Mesendoderm (in vitro differentiated cells): ENCODE results near the gene PTPRU.
"Not testable (repeated sequence)": the region's sequence is repeated elsewhere in the genome, so short reads cannot be mapped to it uniquely, and the experiment has no call there.

Experiments used
- DNase-seq: peaks from one replicate; pipeline ENCODE4 v3.0.0; 2013
- H2AK5ac ChIP-seq: 2 replicates; pipeline ENCODE4 v1.6.1; 2013; ENCODE audit warnings: low read length, inconsistent platforms
- H2BK120ac ChIP-seq: 2 replicates; pipeline ENCODE4 v1.6.1; 2013; ENCODE audit warnings: low read depth, mild to moderate bottlenecking, low read length, moderate library complexity, mixed read lengths
- H2BK15ac ChIP-seq: replicated peaks from 2 replicates; pipeline ENCODE4 v1.6.1; 2013; ENCODE audit warnings: low read depth, mild to moderate bottlenecking, moderate library complexity
- H2BK5ac ChIP-seq: 2 replicates; pipeline ENCODE4 v1.6.1; 2013; ENCODE audit warnings: low read length, inconsistent platforms
- H3K18ac ChIP-seq: 2 replicates; pipeline ENCODE4 v1.6.1; 2013; ENCODE audit warnings: mild to moderate bottlenecking, low read length, mixed read lengths
- H3K23ac ChIP-seq: one replicate; pipeline ENCODE4 v1.6.1; 2013; ENCODE audit warnings: low read length
- H3K27ac ChIP-seq: 2 replicates; pipeline ENCODE4 v1.5.1; 2013; ENCODE audit warnings: low read depth, mild to moderate bottlenecking, inconsistent platforms, low read length, moderate library complexity
- H3K27me3 ChIP-seq: 2 replicates; pipeline ENCODE4 v1.6.1; 2013; ENCODE audit warnings: low read length, control low read depth, mild to moderate bottlenecking, inconsistent platforms; ENCODE audit not compliant: insufficient read depth, poor library complexity
- H3K36me3 ChIP-seq: 2 replicates; pipeline ENCODE4 v1.6.1; 2013; ENCODE audit warnings: low read length, inconsistent platforms; ENCODE audit not compliant: control insufficient read depth, insufficient read depth
- H3K4ac ChIP-seq: one replicate; pipeline ENCODE4 v1.6.1; 2013; ENCODE audit warnings: low read depth, mild to moderate bottlenecking, low read length, moderate library complexity
- H3K4me1 ChIP-seq: 2 replicates; pipeline ENCODE4 v1.6.1; 2013; ENCODE audit warnings: low read depth, low read length, inconsistent platforms; ENCODE audit not compliant: control insufficient read depth
- H3K4me2 ChIP-seq: 2 replicates; pipeline ENCODE4 v1.6.1; 2013; ENCODE audit warnings: low read length
- H3K4me3 ChIP-seq: 2 replicates; pipeline ENCODE4 v1.5.1; 2013; ENCODE audit warnings: mild to moderate bottlenecking, low read length
- H3K56ac ChIP-seq: one replicate; pipeline ENCODE4 v1.6.1; 2013; ENCODE audit warnings: low read length
- H3K79me1 ChIP-seq: 2 replicates; pipeline ENCODE4 v1.6.1; 2013; ENCODE audit warnings: low read length, inconsistent platforms
- H3K79me2 ChIP-seq: 2 replicates; pipeline ENCODE4 v1.6.1; 2013; ENCODE audit warnings: mild to moderate bottlenecking, low read length; ENCODE audit not compliant: control insufficient read depth, insufficient read depth
- H3K9ac ChIP-seq: 2 replicates; pipeline ENCODE4 v1.6.1; 2013; ENCODE audit warnings: low read length, inconsistent platforms
- H4K5ac ChIP-seq: one replicate; pipeline ENCODE4 v1.6.1; 2013; ENCODE audit warnings: low read length
- H4K8ac ChIP-seq: one replicate; pipeline ENCODE4 v1.6.1; 2013; ENCODE audit warnings: low read depth, mild to moderate bottlenecking, control low read depth, low read length, moderate library complexity
- WGBS: extraction: QIAGEN DNeasy Blood & Tissue Kit; methylation state at CpG from one replicate; pipeline ENCODE4 v1.1.7; 2013; ENCODE audit warnings: low lambda C conversion rate, missing lambda C conversion rate; ENCODE audit not compliant: insufficient coverage; ENCODE audit errors: extremely low coverage; 5-methylcytosine and 5-hydroxymethylcytosine counted together

The PTPRU gene

GRCh38 chr1:29230553-29231378 is 5.6 kb upstream of the PTPRU start, which contains the start of gene MECR:
MECR (minus strand) TSS chr1:29230934; CDS start chr1:29230906, 28 bp downstream.
- Histone ChIP-seq H2AK5ac (no peak within 1 kb of the TSS), H3K36me3 (no peaks in the 10 kb centered on the region), H3K4ac (peak within 1 kb of the TSS; percentile 70), H4K8ac (peak within 1 kb of the TSS; percentile 69), H3K4me3 (peak within 1 kb of the TSS; percentile 96), H3K4me2 (peak within 1 kb of the TSS; percentile 94), H3K56ac (peak within 1 kb of the TSS; percentile 93), H3K9ac (peak within 1 kb of the TSS; percentile 86), H3K27me3 (no peaks in the 10 kb centered on the region), H3K23ac (no peak within 1 kb of the TSS), H2BK5ac (no peak within 1 kb of the TSS), H3K79me1 (peaks cover 5% of the 10 kb centered on the region), H3K27ac (no peak within 1 kb of the TSS), H2BK120ac (no peak within 1 kb of the TSS), H3K18ac (no peak within 1 kb of the TSS), H3K4me1 (no peaks in the 10 kb centered on the region), H2BK15ac (no peak within 1 kb of the TSS), H3K79me2 (peaks cover 3% of the 10 kb centered on the region), H4K5ac (peak within 1 kb of the TSS; percentile 3)
- DNase-seq = peak; percentile 96
- WGBS = no CpG with 5 or more reads among the region's 52 CpGs

GRCh38 chr1:29232387-29232786 is 3.9 kb upstream of the PTPRU start:
- Histone ChIP-seq H3K4me3 (no peak overlapping the region), H3K4me1 (no peaks in the 10 kb centered on the region), H3K56ac (no peak overlapping the region), H3K36me3 (no peaks in the 10 kb centered on the region), H2BK15ac (no peak overlapping the region), H3K23ac (no peak overlapping the region), H2BK120ac (no peak overlapping the region), H3K4ac (no peak overlapping the region), H3K18ac (no peak overlapping the region), H3K79me1 (peaks cover 12% of the 10 kb centered on the region), H4K8ac (no peak overlapping the region), H3K9ac (no peak overlapping the region), H2BK5ac (no peak overlapping the region), H4K5ac (no peak overlapping the region), H3K4me2 (no peak overlapping the region), H2AK5ac (no peak overlapping the region), H3K27me3 (no peaks in the 10 kb centered on the region), H3K79me2 (peaks cover 10% of the 10 kb centered on the region), H3K27ac (no peak overlapping the region)
- WGBS = no CpG with 5 or more reads among the region's 3 CpGs
- no peak for DNase-seq

- H3K27ac ChIP-seq = no peak overlapping the region
- H3K4me3 ChIP-seq = no peak overlapping the region
- no peak overlapping the region for H3K4ac ChIP-seq
- H4K8ac ChIP-seq = no peak overlapping the region
- H3K23ac ChIP-seq = no peak overlapping the region
- H2AK5ac ChIP-seq = no peak overlapping the region
- DNase-seq = no peak
- H3K79me2 ChIP-seq = peaks cover 12% of the 10 kb centered on the region
- H4K5ac ChIP-seq = no peak overlapping the region
- no peak overlapping the region for H2BK120ac ChIP-seq
- peaks cover under 1% of the 10 kb centered on the region for H3K4me1 ChIP-seq
- no peaks in the 10 kb centered on the region for H3K27me3 ChIP-seq
- WGBS = no CpG with 5 or more reads among the region's 4 CpGs
- H3K56ac ChIP-seq = no peak overlapping the region
- H3K79me1 ChIP-seq = peaks cover 12% of the 10 kb centered on the region
- H3K4me2 ChIP-seq = no peak overlapping the region
- no peaks in the 10 kb centered on the region for H3K36me3 ChIP-seq
- no peak overlapping the region for H2BK5ac ChIP-seq
- H3K9ac ChIP-seq = no peak overlapping the region
- H2BK15ac ChIP-seq = no peak overlapping the region
- H3K18ac ChIP-seq = no peak overlapping the region
Measured at GRCh38 chr1:29233693-29234092, 2.6 kb upstream of the PTPRU start.

- H2BK15ac ChIP-seq = no peak overlapping the region
- H3K4me3 ChIP-seq = no peak overlapping the region
- peaks cover 12% of the 10 kb centered on the region for H3K79me1 ChIP-seq
- H4K8ac ChIP-seq = no peak overlapping the region
- no peak overlapping the region for H4K5ac ChIP-seq
- peaks cover 16% of the 10 kb centered on the region for H3K79me2 ChIP-seq
- H3K4me2 ChIP-seq = no peak overlapping the region
- no peak overlapping the region for H2AK5ac ChIP-seq
- H2BK120ac ChIP-seq = no peak overlapping the region
- H3K36me3 ChIP-seq = no peaks in the 10 kb centered on the region
- no peak overlapping the region for H3K56ac ChIP-seq
- peaks cover 7% of the 10 kb centered on the region for H3K4me1 ChIP-seq
- H3K23ac ChIP-seq = no peak overlapping the region
- H3K27ac ChIP-seq = no peak overlapping the region
- no peak overlapping the region for H3K18ac ChIP-seq
- no peak overlapping the region for H2BK5ac ChIP-seq
- no peak overlapping the region for H3K9ac ChIP-seq
- H3K4ac ChIP-seq = no peak overlapping the region
- no peak for DNase-seq
- WGBS = no CpG with 5 or more reads among the region's 1 CpG
- no peaks in the 10 kb centered on the region for H3K27me3 ChIP-seq
Measured at GRCh38 chr1:29234471-29234870, 1.9 kb upstream of the PTPRU start.

- H3K23ac ChIP-seq, H3K4me3 ChIP-seq, DNase-seq, H3K4ac ChIP-seq, H3K18ac ChIP-seq, H3K4me2 ChIP-seq, H2BK120ac ChIP-seq, H3K36me3 ChIP-seq, H4K5ac ChIP-seq, H4K8ac ChIP-seq, H2BK15ac ChIP-seq, H3K9ac ChIP-seq, H3K56ac ChIP-seq, H2BK5ac ChIP-seq, H2AK5ac ChIP-seq, H3K27ac ChIP-seq, H3K27me3 ChIP-seq: not testable (repeated sequence)
- peaks cover 17% of the 10 kb centered on the region for H3K79me2 ChIP-seq
- H3K4me1 ChIP-seq = peaks cover 12% of the 10 kb centered on the region
- H3K79me1 ChIP-seq = peaks cover 12% of the 10 kb centered on the region
- no CpG with 5 or more reads among the region's 9 CpGs for WGBS
Measured at GRCh38 chr1:29234881-29235280, 1.4 kb upstream of the PTPRU start.
